Stimulated activated naive B cell treated with anti-CD40 and anti-IgM and Interleukin-4, amounts not matched to agents 10 μg/mL and 1 μg/mL and 100 μg/mL, for 72 hours (primary cell): ENCODE results near the gene KIF3B.

ENCODE experiments used
- ATAC-seq, 2 donors: fragments of 150-1000 bp; cut with Tn5 transposase; replicated peaks; 2 replicates each; pipeline ENCODE4 v1.10.0; 2021; ENCODE audit warnings: moderate library complexity in 1 of 2
- DNase-seq: peaks from one replicate; pipeline ENCODE4 v3.0.0; 2021
- H3K27ac Mint-ChIP-seq: one replicate; pipeline ENCODE4 v1.8.0; 2022; ENCODE audit warnings: mild to moderate bottlenecking, mixed read lengths
- H3K27me3 Mint-ChIP-seq, 2 donors: one replicate each; pipeline ENCODE4 v1.8.0; 2022; ENCODE audit warnings: mixed read lengths in 2 of 2
- H3K36me3 Mint-ChIP-seq, 2 donors: one replicate each; pipeline ENCODE4 v1.8.0; 2022; ENCODE audit warnings: mixed read lengths in 2 of 2, mild to moderate bottlenecking in 1 of 2
- H3K4me1 Mint-ChIP-seq, 2 donors: one replicate each; pipeline ENCODE4 v1.8.0; 2022; ENCODE audit warnings: mixed read lengths in 2 of 2, mild to moderate bottlenecking in 1 of 2
- H3K4me3 Mint-ChIP-seq, 2 donors: one replicate each; pipeline ENCODE4 v1.8.0; 2022; ENCODE audit warnings: mild to moderate bottlenecking in 2 of 2, mixed read lengths in 2 of 2, moderate library complexity in 1 of 2
- H3K9me3 Mint-ChIP-seq, 2 donors: one replicate each; pipeline ENCODE4 v1.8.0; 2022; ENCODE audit warnings: mixed read lengths in 2 of 2, mild to moderate bottlenecking in 1 of 2

Gene KIF3B

GRCh38 chr20:32296412-32296811 is 19.0 kb downstream of the KIF3B start:
- peak overlapping the region; percentile 51 for H3K27ac Mint-ChIP-seq
- H3K4me3 Mint-ChIP-seq, result no peak overlapping the region
- no peak for ATAC-seq
- H3K4me1 Mint-ChIP-seq, result peaks cover 18 to 57% of the 10 kb centered on the region in 2 donors
- H3K9me3 Mint-ChIP-seq, result no peaks in the 10 kb centered on the region
- H3K36me3 Mint-ChIP-seq, result peaks cover 4 to 9% of the 10 kb centered on the region in 2 donors
- H3K27me3 Mint-ChIP-seq, result no peaks in the 10 kb centered on the region
- no peak for DNase-seq

GRCh38 chr20:32296819-32297420 is 19.5 kb downstream of the KIF3B start:
- Mint-ChIP-seq H3K36me3 (peaks cover 4 to 14% of the 10 kb centered on the region in 2 donors), H3K4me3 (no peak overlapping the region), H3K9me3 (no peaks in the 10 kb centered on the region), H3K27ac (no peak overlapping the region), H3K27me3 (no peaks in the 10 kb centered on the region), H3K4me1 (peaks cover 22 to 58% of the 10 kb centered on the region in 2 donors)
- DNase-seq, result no peak
- no peak for ATAC-seq

GRCh38 chr20:32297439-32297838 is 20.0 kb downstream of the KIF3B start:
- ATAC-seq (no peak), DNase-seq (no peak)
- Mint-ChIP-seq H3K27ac (no peak overlapping the region), H3K36me3 (peaks cover 5 to 17% of the 10 kb centered on the region in 2 donors), H3K27me3 (no peaks in the 10 kb centered on the region), H3K4me1 (peaks cover 23 to 57% of the 10 kb centered on the region in 2 donors), H3K9me3 (no peaks in the 10 kb centered on the region), H3K4me3 (no peak overlapping the region)

- Mint-ChIP-seq H3K36me3 (peaks cover 9 to 23% of the 10 kb centered on the region in 2 donors), H3K4me3 (no peak overlapping the region), H3K4me1 (peaks cover 20 to 38% of the 10 kb centered on the region in 2 donors), H3K9me3 (no peaks in the 10 kb centered on the region), H3K27me3 (no peaks in the 10 kb centered on the region), H3K27ac (no peak overlapping the region)
- DNase-seq, result no peak
- no peak for ATAC-seq
Measured at GRCh38 chr20:32300647-32301046, 23.2 kb downstream of the KIF3B start.

- H3K36me3 Mint-ChIP-seq, result peaks cover 9 to 23% of the 10 kb centered on the region in 2 donors
- H3K27me3 Mint-ChIP-seq, result no peaks in the 10 kb centered on the region
- peaks cover 18 to 30% of the 10 kb centered on the region in 2 donors for H3K4me1 Mint-ChIP-seq
- H3K4me3 Mint-ChIP-seq, result no peak overlapping the region
- DNase-seq, result no peak
- peak overlapping the region; percentile 47 for H3K27ac Mint-ChIP-seq
- no peaks in the 10 kb centered on the region for H3K9me3 Mint-ChIP-seq
- ATAC-seq, result no peak
Measured at GRCh38 chr20:32301719-32302506, 24.5 kb downstream of the KIF3B start.

GRCh38 chr20:32302507-32302872 is 25.0 kb downstream of the KIF3B start:
- Mint-ChIP-seq H3K27ac (peak overlapping the region; percentile 47), H3K4me1 (peaks cover 14 to 26% of the 10 kb centered on the region in 2 donors), H3K27me3 (no peaks in the 10 kb centered on the region), H3K4me3 (no peak overlapping the region), H3K9me3 (no peaks in the 10 kb centered on the region), H3K36me3 (peaks cover 9 to 23% of the 10 kb centered on the region in 2 donors)
- ATAC-seq (no peak), DNase-seq (no peak)

- H3K27ac Mint-ChIP-seq, result no peak overlapping the region
- ATAC-seq (no peak), DNase-seq (no peak)
- peaks cover 9 to 19% of the 10 kb centered on the region in 2 donors for H3K36me3 Mint-ChIP-seq
- no peaks in the 10 kb centered on the region for H3K27me3 Mint-ChIP-seq
- H3K4me3 Mint-ChIP-seq, result no peak overlapping the region
- no peaks in the 10 kb centered on the region for H3K9me3 Mint-ChIP-seq
- H3K4me1 Mint-ChIP-seq, result peaks cover 9 to 19% of the 10 kb centered on the region in 2 donors
Measured at GRCh38 chr20:32304131-32304746, 26.8 kb downstream of the KIF3B start.

- Mint-ChIP-seq H3K27me3 (no peaks in the 10 kb centered on the region), H3K36me3 (peaks cover 41 to 54% of the 10 kb centered on the region in 2 donors), H3K4me1 (peaks cover 0 to 7% of the 10 kb centered on the region in 2 donors), H3K4me3 (no peak overlapping the region), H3K27ac (no peak overlapping the region), H3K9me3 (no peaks in the 10 kb centered on the region)
- ATAC-seq (no peak), DNase-seq (no peak)
Measured at GRCh38 chr20:32312718-32313424, 35.4 kb downstream of the KIF3B start.

- peaks cover 44 to 64% of the 10 kb centered on the region in 2 donors for H3K36me3 Mint-ChIP-seq
- no peaks in the 10 kb centered on the region for H3K27me3 Mint-ChIP-seq
- H3K4me3 Mint-ChIP-seq, result no peak overlapping the region
- ATAC-seq (no peak), DNase-seq (no peak)
- H3K9me3 Mint-ChIP-seq, result no peaks in the 10 kb centered on the region
- peaks cover 7 to 9% of the 10 kb centered on the region in 2 donors for H3K4me1 Mint-ChIP-seq
- peak overlapping the region; percentile 31 for H3K27ac Mint-ChIP-seq
Measured at GRCh38 chr20:32314768-32315167, 37.3 kb downstream of the KIF3B start.

- Mint-ChIP-seq H3K4me1 (peaks cover 7 to 9% of the 10 kb centered on the region in 2 donors), H3K27me3 (no peaks in the 10 kb centered on the region), H3K36me3 (peaks cover 39 to 59% of the 10 kb centered on the region in 2 donors), H3K4me3 (no peak overlapping the region), H3K9me3 (no peaks in the 10 kb centered on the region), H3K27ac (no peak overlapping the region)
- DNase-seq (no peak), ATAC-seq (no peak)
Measured at GRCh38 chr20:32315399-32315798, 37.9 kb downstream of the KIF3B start.

- H3K9me3 Mint-ChIP-seq, result no peaks in the 10 kb centered on the region
Measured at GRCh38 chr20:32315891-32316290, 38.4 kb downstream of the KIF3B start.

GRCh38 chr20:32316667-32317066 is 39.2 kb downstream of the KIF3B start:
- ATAC-seq (no peak), DNase-seq (no peak)
- Mint-ChIP-seq H3K4me1 (peaks cover 7 to 9% of the 10 kb centered on the region in 2 donors), H3K4me3 (no peak overlapping the region), H3K36me3 (peaks cover 41 to 62% of the 10 kb centered on the region in 2 donors), H3K9me3 (no peaks in the 10 kb centered on the region), H3K27me3 (no peaks in the 10 kb centered on the region), H3K27ac (peak overlapping the region; percentile 51)

More at GRCh38 chr20:32315891-32316290, 38.4 kb downstream of the KIF3B start:
- DNase-seq (no peak), ATAC-seq (no peak)
- Mint-ChIP-seq H3K4me1 (peaks cover 7% of the 10 kb centered on the region in 2 donors), H3K27me3 (no peaks in the 10 kb centered on the region), H3K4me3 (no peak overlapping the region), H3K36me3 (peaks cover 38 to 58% of the 10 kb centered on the region in 2 donors), H3K27ac (peak overlapping the region; percentile 38)

GRCh38 chr20:32319100-32319499 is 41.6 kb downstream of the KIF3B start:
- DNase-seq, result no peak
- Mint-ChIP-seq H3K4me1 (peaks cover 3 to 7% of the 10 kb centered on the region in 2 donors), H3K36me3 (peaks cover 33 to 53% of the 10 kb centered on the region in 2 donors), H3K27me3 (no peaks in the 10 kb centered on the region), H3K4me3 (no peak overlapping the region), H3K27ac (no peak overlapping the region), H3K9me3 (no peaks in the 10 kb centered on the region)
- no peak for ATAC-seq

- no peak for ATAC-seq
- H3K4me3 Mint-ChIP-seq, result no peak overlapping the region
Measured at GRCh38 chr20:32320305-32320704, 42.9 kb downstream of the KIF3B start.

More at GRCh38 chr20:32320305-32320704, 42.9 kb downstream of the KIF3B start:
- Mint-ChIP-seq H3K27me3 (no peaks in the 10 kb centered on the region), H3K4me1 (peaks cover 3 to 7% of the 10 kb centered on the region in 2 donors), H3K36me3 (peaks cover 27 to 46% of the 10 kb centered on the region in 2 donors), H3K9me3 (no peaks in the 10 kb centered on the region), H3K27ac (peak overlapping the region; percentile 82)
- DNase-seq, result no peak
